Measurements from ENCODE around the gene USP9Y. TPM values are rescaled to one million over a fixed set of nuclear protein-coding genes. Genes with fewer than 3 reads are reported as not detected.

USP9Y gene
- total RNA-seq, 2 donors from 2014 or later = not detected

DNA sequence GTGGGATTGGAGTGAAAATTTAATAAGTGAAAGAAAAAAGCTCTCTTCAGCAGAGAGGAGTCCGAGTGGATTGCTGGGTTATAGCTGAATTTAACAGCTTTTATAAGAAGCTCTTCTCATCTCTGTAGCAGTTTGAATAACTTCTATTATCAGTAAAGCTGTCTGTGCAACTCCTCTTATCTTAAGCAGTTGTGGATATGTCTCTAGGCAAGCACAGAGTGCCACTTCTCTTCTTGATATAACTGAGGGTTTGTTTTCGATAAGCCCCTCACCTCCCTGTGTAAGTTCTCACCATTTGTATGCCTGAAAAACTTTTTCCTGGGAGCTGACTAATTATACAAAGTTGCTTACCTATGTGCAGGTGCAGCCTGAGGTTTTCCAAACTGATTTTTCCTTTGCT lies 43.1 kb downstream of the USP9Y start:
- Histone ChIP-seq H3K36me3 (no peaks in the 10 kb centered on the region), H3K4me1 (no peaks in the 10 kb centered on the region), H3K27me3 (no peaks in the 10 kb centered on the region), H3K27ac (no peak overlapping the region), H3K4me3 (no peak overlapping the region), H3K9me3 (no peaks in the 10 kb centered on the region)
- no peak for DNase-seq (ENCODE audit: low spot score)
- TF ChIP-seq, protein P1, sequence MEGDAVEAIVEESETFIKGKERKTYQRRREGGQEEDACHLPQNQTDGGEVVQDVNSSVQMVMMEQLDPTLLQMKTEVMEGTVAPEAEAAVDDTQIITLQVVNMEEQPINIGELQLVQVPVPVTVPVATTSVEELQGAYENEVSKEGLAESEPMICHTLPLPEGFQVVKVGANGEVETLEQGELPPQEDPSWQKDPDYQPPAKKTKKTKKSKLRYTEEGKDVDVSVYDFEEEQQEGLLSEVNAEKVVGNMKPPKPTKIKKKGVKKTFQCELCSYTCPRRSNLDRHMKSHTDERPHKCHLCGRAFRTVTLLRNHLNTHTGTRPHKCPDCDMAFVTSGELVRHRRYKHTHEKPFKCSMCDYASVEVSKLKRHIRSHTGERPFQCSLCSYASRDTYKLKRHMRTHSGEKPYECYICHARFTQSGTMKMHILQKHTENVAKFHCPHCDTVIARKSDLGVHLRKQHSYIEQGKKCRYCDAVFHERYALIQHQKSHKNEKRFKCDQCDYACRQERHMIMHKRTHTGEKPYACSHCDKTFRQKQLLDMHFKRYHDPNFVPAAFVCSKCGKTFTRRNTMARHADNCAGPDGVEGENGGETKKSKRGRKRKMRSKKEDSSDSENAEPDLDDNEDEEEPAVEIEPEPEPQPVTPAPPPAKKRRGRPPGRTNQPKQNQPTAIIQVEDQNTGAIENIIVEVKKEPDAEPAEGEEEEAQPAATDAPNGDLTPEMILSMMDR (IDR thresholded peaks at IDR 0.05) = no peak

DNA sequence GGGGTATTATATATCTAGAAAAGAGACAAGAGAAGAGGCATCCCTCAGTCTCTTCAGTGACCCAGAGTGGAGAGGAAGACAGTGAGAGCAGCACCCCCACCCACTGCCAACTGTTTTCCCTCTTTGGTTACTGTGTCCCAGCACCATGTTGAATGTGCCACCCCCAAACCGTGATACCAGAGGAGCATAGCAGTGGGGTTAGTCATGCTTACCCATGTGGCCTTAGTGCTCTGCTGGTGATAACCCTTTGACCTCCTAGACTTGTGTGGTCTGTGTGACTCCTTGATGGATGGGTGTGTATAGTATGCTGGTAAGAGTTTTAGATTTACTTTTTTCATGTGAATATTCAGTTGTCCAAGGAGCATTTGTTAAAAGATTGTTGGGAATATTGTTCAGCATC lies 48.3 kb downstream of the USP9Y start:
- no peaks in the 10 kb centered on the region for H3K9me3 ChIP-seq
- no peak for DNase-seq (ENCODE audit: low spot score)
- no peaks in the 10 kb centered on the region for H3K36me3 ChIP-seq
- no peak overlapping the region for H3K4me3 ChIP-seq
- no peaks in the 10 kb centered on the region for H3K27me3 ChIP-seq
- H3K27ac ChIP-seq = no peak overlapping the region
- TF ChIP-seq, protein P1 (IDR thresholded peaks at IDR 0.05) = no peak
- H3K4me1 ChIP-seq = no peaks in the 10 kb centered on the region

DNA sequence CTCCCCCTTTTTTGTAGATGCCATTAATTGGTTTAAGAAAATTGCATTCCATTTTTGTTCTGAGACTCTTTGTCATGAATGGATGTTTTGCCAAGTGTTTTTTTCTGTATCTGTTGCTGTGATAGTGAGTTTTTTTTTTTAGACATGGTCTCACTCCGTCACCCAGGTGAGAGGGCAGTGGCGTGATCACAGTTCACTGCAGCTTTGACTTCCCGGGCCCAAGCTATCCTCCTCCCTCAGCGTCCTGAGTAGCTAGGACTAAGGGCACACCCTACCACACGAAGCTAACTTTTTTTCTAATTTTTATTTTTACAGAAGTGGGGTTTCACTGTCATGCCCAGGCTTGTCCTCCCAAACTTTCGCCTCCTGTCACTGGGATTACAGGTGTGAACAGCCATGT lies 51.8 kb downstream of the USP9Y start:
- no peaks in the 10 kb centered on the region for H3K27me3 ChIP-seq
- TF ChIP-seq, protein P1 (IDR thresholded peaks at IDR 0.05) = no peak
- H3K9me3 ChIP-seq = no peaks in the 10 kb centered on the region
- no peak overlapping the region for H3K27ac ChIP-seq
- no peak for DNase-seq (ENCODE audit: low spot score)
- H3K4me3 ChIP-seq = no peak overlapping the region
- H3K4me1 ChIP-seq = no peaks in the 10 kb centered on the region
- no peaks in the 10 kb centered on the region for H3K36me3 ChIP-seq

DNA sequence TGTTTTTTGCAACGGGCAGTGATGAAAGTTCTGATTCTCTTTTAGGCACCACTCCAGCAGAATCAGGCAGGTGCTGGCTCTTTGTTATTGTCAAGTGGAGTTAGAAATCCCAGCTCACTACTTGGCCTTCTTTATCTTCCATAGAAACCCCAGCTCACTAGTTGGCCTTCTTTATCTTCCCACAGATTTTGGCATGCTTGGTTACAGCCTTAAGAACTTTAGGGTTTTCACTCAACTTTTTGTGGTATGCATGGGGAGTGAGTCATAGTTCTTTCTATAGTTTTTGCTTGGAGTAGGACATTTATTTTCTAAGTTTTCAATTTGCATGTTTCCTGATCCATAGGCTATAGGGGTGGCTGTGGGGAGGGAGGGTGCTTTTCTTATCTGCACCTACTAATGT lies 55.0 kb downstream of the USP9Y start:
- no peaks in the 10 kb centered on the region for H3K9me3 ChIP-seq
- H3K36me3 ChIP-seq = no peaks in the 10 kb centered on the region
- H3K4me1 ChIP-seq = no peaks in the 10 kb centered on the region
- no peak for DNase-seq (ENCODE audit: low spot score)
- H3K27me3 ChIP-seq = no peaks in the 10 kb centered on the region
- TF ChIP-seq, protein P1 (IDR thresholded peaks at IDR 0.05) = no peak
- H3K27ac ChIP-seq = no peak overlapping the region
- no peak overlapping the region for H3K4me3 ChIP-seq

DNA sequence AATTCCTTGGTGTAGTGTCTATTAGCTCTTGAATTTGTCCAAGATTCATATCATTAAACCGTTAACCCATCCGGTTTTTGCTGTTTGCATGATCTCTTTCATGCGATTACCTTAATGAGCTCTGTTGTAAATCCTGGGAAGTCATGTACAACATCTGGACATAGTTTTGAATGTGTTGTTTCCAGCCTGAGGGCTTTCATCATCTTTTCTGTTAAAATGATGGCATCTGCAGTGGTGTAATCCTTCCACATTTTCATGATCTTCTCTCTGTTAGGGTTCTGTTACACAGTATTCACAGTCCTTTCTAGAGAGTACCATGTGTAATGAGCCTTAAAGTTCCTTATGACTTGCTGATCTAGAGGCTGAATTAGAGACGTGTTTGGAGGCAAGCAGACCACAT lies 64.9 kb downstream of the USP9Y start:
- Histone ChIP-seq H3K27ac (no peak overlapping the region), H3K4me3 (no peak overlapping the region), H3K36me3 (no peaks in the 10 kb centered on the region), H3K27me3 (no peaks in the 10 kb centered on the region), H3K4me1 (no peaks in the 10 kb centered on the region), H3K9me3 (no peaks in the 10 kb centered on the region)
- TF ChIP-seq, protein P1 (IDR thresholded peaks at IDR 0.05) = no peak
- no peak for DNase-seq (ENCODE audit: low spot score)

DNA sequence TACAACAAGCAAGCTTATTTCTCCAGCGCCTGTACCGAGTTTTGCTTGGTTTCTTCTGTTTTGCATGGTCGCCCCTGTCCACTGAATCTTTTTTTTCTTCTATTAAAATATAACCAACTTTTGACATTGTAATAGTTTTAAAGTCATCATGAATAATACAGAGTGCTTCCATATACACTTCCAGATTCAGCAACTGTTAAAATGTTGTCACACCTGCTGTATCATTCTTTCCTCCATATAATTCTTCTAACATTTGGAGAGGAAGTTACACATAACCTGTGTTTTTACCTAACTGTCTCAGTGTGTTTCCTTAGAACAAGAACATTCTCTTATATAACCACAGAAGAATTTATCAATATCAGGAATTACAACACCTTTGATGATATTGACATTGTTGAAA lies 83.5 kb downstream of the USP9Y start:
- Histone ChIP-seq H3K9me3 (no peaks in the 10 kb centered on the region), H3K27me3 (no peaks in the 10 kb centered on the region), H3K4me1 (no peaks in the 10 kb centered on the region), H3K27ac (no peak overlapping the region), H3K4me3 (no peak overlapping the region), H3K36me3 (no peaks in the 10 kb centered on the region)
- no peak for DNase-seq (ENCODE audit: low spot score)
- TF ChIP-seq, protein P1 (IDR thresholded peaks at IDR 0.05) = no peak
